GM23338 (cell line): Measurements from ENCODE around the gene MEGF9.

ENCODE experiments used
- CREB1 ChIP-seq: fragments of 250-450 bp; sonication (Bioruptor Pico); IDR thresholded peaks from 2 replicates; pipeline ENCODE4 v1.5.0; 2020; ENCODE audit warnings: low read depth, mild to moderate bottlenecking, moderate library complexity
- EZH2 ChIP-seq: fragments of 200-600 bp; sonication (generic); IDR thresholded peaks from one replicate; pipeline ENCODE4 v1.8.0; 2017; ENCODE audit warnings: antibody characterized with exemption, mild to moderate bottlenecking, low read depth; ENCODE audit not compliant: unreplicated experiment
- JUNB ChIP-seq: IDR thresholded peaks from one replicate; pipeline ENCODE4 v1.6.1; 2016; ENCODE audit warnings: antibody characterized with exemption; ENCODE audit not compliant: unreplicated experiment
- POLR2AphosphoS5 ChIP-seq: IDR thresholded peaks from 2 replicates; pipeline ENCODE4 v1.6.1; 2016; ENCODE audit warnings: antibody characterized with exemption, low read depth
- TF ChIP-seq, protein P1 (sequence below), 2 experiments: fragments of 200-600 bp in 1 of 2; sonication (generic) in 1 of 2; conservative IDR thresholded peaks; 2 replicates each; pipeline versions ENCODE4 v1.5.1 to v1.6.1; 2016 to 2017; ENCODE audit warnings: antibody characterized with exemption in 2 of 2, low read depth in 2 of 2, mild to moderate bottlenecking in 2 of 2, moderate library complexity in 1 of 2
- TF ChIP-seq, protein P2 (sequence below): IDR thresholded peaks from one replicate; pipeline ENCODE4 v1.6.1; 2018; ENCODE audit warnings: antibody characterized with exemption; ENCODE audit not compliant: unreplicated experiment

- no peak for TF ChIP-seq EZH2
- TF ChIP-seq, protein P1, sequence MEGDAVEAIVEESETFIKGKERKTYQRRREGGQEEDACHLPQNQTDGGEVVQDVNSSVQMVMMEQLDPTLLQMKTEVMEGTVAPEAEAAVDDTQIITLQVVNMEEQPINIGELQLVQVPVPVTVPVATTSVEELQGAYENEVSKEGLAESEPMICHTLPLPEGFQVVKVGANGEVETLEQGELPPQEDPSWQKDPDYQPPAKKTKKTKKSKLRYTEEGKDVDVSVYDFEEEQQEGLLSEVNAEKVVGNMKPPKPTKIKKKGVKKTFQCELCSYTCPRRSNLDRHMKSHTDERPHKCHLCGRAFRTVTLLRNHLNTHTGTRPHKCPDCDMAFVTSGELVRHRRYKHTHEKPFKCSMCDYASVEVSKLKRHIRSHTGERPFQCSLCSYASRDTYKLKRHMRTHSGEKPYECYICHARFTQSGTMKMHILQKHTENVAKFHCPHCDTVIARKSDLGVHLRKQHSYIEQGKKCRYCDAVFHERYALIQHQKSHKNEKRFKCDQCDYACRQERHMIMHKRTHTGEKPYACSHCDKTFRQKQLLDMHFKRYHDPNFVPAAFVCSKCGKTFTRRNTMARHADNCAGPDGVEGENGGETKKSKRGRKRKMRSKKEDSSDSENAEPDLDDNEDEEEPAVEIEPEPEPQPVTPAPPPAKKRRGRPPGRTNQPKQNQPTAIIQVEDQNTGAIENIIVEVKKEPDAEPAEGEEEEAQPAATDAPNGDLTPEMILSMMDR (conservative IDR thresholded peaks at IDR 0.05; ENCODE audit: low read depth in 2 of 2), result no peak
- TF ChIP-seq POLR2AphosphoS5, result no peak
- TF ChIP-seq, protein P2, sequence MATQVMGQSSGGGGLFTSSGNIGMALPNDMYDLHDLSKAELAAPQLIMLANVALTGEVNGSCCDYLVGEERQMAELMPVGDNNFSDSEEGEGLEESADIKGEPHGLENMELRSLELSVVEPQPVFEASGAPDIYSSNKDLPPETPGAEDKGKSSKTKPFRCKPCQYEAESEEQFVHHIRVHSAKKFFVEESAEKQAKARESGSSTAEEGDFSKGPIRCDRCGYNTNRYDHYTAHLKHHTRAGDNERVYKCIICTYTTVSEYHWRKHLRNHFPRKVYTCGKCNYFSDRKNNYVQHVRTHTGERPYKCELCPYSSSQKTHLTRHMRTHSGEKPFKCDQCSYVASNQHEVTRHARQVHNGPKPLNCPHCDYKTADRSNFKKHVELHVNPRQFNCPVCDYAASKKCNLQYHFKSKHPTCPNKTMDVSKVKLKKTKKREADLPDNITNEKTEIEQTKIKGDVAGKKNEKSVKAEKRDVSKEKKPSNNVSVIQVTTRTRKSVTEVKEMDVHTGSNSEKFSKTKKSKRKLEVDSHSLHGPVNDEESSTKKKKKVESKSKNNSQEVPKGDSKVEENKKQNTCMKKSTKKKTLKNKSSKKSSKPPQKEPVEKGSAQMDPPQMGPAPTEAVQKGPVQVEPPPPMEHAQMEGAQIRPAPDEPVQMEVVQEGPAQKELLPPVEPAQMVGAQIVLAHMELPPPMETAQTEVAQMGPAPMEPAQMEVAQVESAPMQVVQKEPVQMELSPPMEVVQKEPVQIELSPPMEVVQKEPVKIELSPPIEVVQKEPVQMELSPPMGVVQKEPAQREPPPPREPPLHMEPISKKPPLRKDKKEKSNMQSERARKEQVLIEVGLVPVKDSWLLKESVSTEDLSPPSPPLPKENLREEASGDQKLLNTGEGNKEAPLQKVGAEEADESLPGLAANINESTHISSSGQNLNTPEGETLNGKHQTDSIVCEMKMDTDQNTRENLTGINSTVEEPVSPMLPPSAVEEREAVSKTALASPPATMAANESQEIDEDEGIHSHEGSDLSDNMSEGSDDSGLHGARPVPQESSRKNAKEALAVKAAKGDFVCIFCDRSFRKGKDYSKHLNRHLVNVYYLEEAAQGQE, result no peak
- no peak for TF ChIP-seq CREB1 (CRISPR knock-in tag)
- TF ChIP-seq JUNB, result no peak
Measured at GRCh38 chr9:120723565-120723964, 9.3 kb upstream of the MEGF9 start.
